ENCODE data around the gene SLC6A19. TPM values are rescaled to one million over a fixed set of nuclear protein-coding genes. Genes with fewer than 3 reads are reported as not detected.

SLC6A19 gene
- total RNA-seq, 1 donor from 2014 or later: not detected

- H3K27ac ChIP-seq: no peak overlapping the region
- no peaks in the 10 kb centered on the region for H3K36me3 ChIP-seq
- DNase-seq: no peak
- TF ChIP-seq, protein P1, sequence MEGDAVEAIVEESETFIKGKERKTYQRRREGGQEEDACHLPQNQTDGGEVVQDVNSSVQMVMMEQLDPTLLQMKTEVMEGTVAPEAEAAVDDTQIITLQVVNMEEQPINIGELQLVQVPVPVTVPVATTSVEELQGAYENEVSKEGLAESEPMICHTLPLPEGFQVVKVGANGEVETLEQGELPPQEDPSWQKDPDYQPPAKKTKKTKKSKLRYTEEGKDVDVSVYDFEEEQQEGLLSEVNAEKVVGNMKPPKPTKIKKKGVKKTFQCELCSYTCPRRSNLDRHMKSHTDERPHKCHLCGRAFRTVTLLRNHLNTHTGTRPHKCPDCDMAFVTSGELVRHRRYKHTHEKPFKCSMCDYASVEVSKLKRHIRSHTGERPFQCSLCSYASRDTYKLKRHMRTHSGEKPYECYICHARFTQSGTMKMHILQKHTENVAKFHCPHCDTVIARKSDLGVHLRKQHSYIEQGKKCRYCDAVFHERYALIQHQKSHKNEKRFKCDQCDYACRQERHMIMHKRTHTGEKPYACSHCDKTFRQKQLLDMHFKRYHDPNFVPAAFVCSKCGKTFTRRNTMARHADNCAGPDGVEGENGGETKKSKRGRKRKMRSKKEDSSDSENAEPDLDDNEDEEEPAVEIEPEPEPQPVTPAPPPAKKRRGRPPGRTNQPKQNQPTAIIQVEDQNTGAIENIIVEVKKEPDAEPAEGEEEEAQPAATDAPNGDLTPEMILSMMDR (IDR thresholded peaks at IDR 0.05): no peak
- H3K4me1 ChIP-seq: no peaks in the 10 kb centered on the region
- intact Hi-C loops (cut with DNase I): no loop called here
- no peaks in the 10 kb centered on the region for H3K9me3 ChIP-seq
- ATAC-seq: no peak
- no peak overlapping the region for H3K4me3 ChIP-seq
- H3K27me3 ChIP-seq: peaks cover 28% of the 10 kb centered on the region
Observed at GRCh38 chr5:1243487-1244130, 42.2 kb downstream of the SLC6A19 start.

- H3K4me1 ChIP-seq: no peaks in the 10 kb centered on the region
- DNase-seq (no peak), ATAC-seq (no peak)
- H3K9me3 ChIP-seq: no peaks in the 10 kb centered on the region
- no peak overlapping the region for H3K27ac ChIP-seq
- TF ChIP-seq, protein P1 (IDR thresholded peaks at IDR 0.05): no peak
- H3K4me3 ChIP-seq: no peak overlapping the region
- intact Hi-C loops (cut with DNase I): no loop called here
- peaks cover 28% of the 10 kb centered on the region for H3K27me3 ChIP-seq
- H3K36me3 ChIP-seq: no peaks in the 10 kb centered on the region
Observed at GRCh38 chr5:1244255-1244654, 42.9 kb downstream of the SLC6A19 start.

DNA sequence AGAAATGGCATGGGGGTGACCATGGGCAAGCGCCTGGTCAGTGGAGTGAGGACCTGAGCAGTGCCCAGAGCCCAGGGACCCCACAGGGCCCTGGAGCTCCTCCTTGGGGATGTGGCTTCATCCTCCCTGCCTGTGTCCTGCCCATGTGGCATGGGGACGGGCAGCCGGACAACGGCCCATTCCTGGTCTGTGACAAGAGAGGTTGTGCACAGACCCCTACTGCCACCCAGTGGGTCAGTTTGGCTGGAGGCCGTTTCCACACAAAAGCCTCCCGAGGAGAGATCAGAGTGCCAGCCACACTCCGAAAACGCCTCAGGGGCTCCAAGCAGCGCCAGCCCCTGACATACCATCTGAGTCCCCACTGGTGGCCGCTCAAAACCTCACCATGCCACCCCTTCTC is 43.6 kb downstream of the SLC6A19 start:
- peaks cover 28% of the 10 kb centered on the region for H3K27me3 ChIP-seq
- H3K4me1 ChIP-seq: no peaks in the 10 kb centered on the region
- H3K9me3 ChIP-seq: no peaks in the 10 kb centered on the region
- no peak overlapping the region for H3K27ac ChIP-seq
- no peak for DNase-seq
- TF ChIP-seq, protein P1 (IDR thresholded peaks at IDR 0.05): no peak
- intact Hi-C loops (cut with DNase I): no loop called here
- ATAC-seq: no peak
- H3K4me3 ChIP-seq: no peak overlapping the region
- H3K36me3 ChIP-seq: no peaks in the 10 kb centered on the region

DNA sequence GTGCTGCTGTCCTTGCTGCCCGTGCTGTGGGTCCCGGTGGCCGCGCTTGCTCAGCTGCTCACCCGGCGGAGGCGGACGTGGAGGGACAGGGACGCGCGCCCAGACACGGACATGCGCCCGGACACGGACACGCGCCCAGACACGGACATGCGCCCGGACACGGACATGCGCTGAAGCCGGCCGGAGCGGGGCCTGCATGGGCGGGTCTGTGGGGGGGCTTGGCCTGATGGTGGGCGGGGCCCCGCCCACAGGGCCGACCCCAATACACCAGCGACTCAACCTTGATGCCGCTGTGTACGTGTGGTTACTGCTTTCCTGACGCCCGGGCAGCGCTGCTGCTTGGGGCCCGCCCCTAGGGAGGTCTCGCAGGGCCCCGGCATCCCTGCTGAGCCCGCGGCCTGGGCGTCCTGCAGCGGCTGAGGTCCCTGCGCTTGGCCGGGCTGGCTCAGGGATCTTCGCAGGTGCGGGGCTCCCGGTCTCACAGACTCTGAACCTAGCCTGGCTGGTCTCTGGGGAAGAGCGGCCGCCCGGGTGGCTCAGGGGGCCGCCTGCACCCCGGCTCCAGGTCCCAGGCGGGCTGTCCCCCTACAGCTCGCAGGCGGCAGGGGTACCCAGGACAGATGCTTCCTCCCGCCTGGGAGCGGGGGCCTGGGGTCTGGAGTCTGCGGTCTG is 44.6 kb downstream of the SLC6A19 start:
- TF ChIP-seq, protein P1 (IDR thresholded peaks at IDR 0.05): no peak
- intact Hi-C loops (cut with DNase I): no loop called here
- Histone ChIP-seq H3K36me3 (no peaks in the 10 kb centered on the region), H3K27ac (no peak overlapping the region), H3K4me1 (no peaks in the 10 kb centered on the region), H3K9me3 (no peaks in the 10 kb centered on the region), H3K27me3 (peaks cover 28% of the 10 kb centered on the region), H3K4me3 (no peak overlapping the region)
- DNase-seq (no peak), ATAC-seq (no peak)

DNA sequence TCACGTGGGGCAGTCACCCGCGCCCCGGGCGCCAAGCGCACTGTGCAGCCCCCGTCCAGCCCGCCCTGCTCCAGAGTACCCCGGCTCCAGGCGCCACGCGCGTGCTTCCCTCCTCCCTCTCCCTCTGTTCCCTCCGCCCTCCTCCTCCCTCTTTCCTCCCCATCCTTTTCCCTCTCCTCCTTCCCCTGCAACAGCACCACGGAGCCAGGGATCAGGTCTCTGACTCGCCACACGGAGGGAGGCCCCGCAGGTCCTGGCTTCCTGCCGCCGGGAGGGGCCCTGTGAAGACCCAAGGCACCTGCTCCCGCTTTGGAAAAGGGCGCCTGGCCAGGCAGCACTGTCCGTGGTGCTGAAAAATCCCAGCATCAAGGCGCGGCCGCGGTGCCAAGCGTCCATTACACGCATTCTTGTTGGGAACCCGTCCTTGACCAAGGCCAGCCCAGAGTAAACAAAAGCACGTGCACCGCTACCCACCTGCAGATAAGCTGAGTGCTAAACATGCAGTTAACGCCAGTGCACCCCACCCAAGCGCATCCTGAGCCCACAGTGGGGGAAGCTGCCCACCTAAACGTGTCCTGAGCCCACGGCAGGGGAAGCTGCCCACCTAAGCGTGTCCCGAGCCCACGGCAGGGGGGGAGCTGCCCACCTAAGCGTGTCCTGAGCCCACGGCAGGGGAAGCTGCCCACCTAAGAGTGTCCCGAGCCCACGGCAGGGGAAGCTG is 45.5 kb downstream of the SLC6A19 start:
- no peaks in the 10 kb centered on the region for H3K9me3 ChIP-seq
- DNase-seq: peak; percentile 73
- no peaks in the 10 kb centered on the region for H3K36me3 ChIP-seq
- TF ChIP-seq, protein P1 (IDR thresholded peaks at IDR 0.05): no peak
- H3K27me3 ChIP-seq: peaks cover 28% of the 10 kb centered on the region
- H3K4me1 ChIP-seq: no peaks in the 10 kb centered on the region
- H3K4me3 ChIP-seq: no peak overlapping the region
- H3K27ac ChIP-seq: no peak overlapping the region
- peak; percentile 49 for ATAC-seq
- intact Hi-C loops (cut with DNase I): no loop called here
